Ascending aorta (tissue), 2 donors: ENCODE results near the gene TOX4. TPM values are rescaled to one million over a fixed set of nuclear protein-coding genes. Genes with fewer than 3 reads are reported as not detected.
"Not testable (repeated sequence)": the region's sequence is repeated elsewhere in the genome, so short reads cannot be mapped to it uniquely, and the experiment has no call there.

Experiments
- DNase-seq, 2 donors: peaks; one replicate each; pipeline ENCODE4 v3.0.0-alpha.2; 2019; ENCODE audit warnings: low spot score in 2 of 2
- H3K27ac ChIP-seq, 2 donors: fragments of 200-600 bp; sonication (generic); one replicate each; pipeline ENCODE4 v1.5.1; 2016 to 2017; ENCODE audit warnings: mild to moderate bottlenecking in 1 of 2
- H3K27me3 ChIP-seq: fragments of 200-600 bp; sonication (generic); one replicate; pipeline ENCODE4 v1.5.1; 2017
- H3K36me3 ChIP-seq, 2 donors: fragments of 200-600 bp; sonication (generic); one replicate each; pipeline ENCODE4 v1.5.1; 2016
- H3K4me1 ChIP-seq, 2 donors: fragments of 200-600 bp; sonication (generic); one replicate each; pipeline ENCODE4 v1.5.1; 2016 to 2017; ENCODE audit warnings: mild to moderate bottlenecking in 1 of 2
- H3K4me3 ChIP-seq, 2 donors: fragments of 200-600 bp; sonication (generic); one replicate each; pipeline ENCODE4 v1.5.1; 2016 to 2017; ENCODE audit warnings: mild to moderate bottlenecking in 1 of 2
- H3K9me3 ChIP-seq, 2 donors: fragments of 200-600 bp; sonication (generic); one replicate each; pipeline ENCODE4 v1.5.1; 2016
- CTCF ChIP-seq, 3 experiments: fragments of 200-600 bp in 2 of 3; fragments of 450-650 bp in 1 of 3; sonication (generic) in 2 of 3; IDR thresholded peaks; one replicate each; pipeline ENCODE4 v1.5.1; 2016 to 2019; ENCODE audit warnings: antibody characterized with exemption in 3 of 3, mild to moderate bottlenecking in 1 of 3, moderate library complexity in 1 of 3
- intact Hi-C: fragments of 100-400 bp; cut with DNase I; formaldehyde crosslinking; loops from one replicate; pipeline ENCODE4 v1.15.1; 2023
- total RNA-seq: library from RNA; depleted of rRNA; stranded (reverse); fragments of >200 nt; gene quantifications from one replicate; pipeline ENCODE4 v1.1.0, GENCODE V29; 2016

TOX4 gene
- total RNA-seq, 1 donor from 2014 or later = 76.7 TPM

DNA sequence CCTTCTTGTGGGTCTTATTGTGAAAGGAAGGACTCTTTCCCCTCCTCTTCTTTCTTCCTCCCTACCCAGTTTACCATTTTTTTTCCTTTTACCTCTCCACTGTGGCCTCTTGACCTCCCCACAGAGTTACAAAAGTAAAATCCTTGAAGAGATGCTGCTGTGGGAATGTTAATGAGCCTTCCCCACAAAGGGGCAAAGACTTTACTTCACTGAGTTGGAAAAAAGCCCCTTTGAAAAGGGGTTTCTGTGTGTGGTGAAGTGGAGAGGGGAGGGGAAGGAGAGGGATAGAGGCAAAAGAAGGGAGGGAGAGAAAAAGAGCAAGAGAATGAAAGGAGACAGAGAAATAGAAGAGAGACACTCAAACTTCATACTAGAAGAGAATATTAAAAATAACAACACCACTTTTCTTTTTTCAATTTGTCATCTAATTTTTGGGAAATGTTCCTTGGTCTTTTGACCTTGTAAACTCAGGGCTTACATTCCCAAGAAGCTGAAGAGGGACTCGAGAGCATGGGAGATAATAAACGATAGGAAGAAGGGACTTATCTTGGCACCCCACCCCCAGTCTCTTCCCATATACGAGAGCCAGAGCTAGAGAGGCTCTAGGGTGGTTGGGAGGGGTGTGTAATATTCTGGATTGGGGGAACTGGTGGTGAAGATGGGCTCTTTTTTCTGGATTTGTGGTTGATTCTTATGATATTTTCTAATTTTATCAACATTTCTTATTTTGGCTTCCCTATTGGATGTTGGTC lies 62.4 kb downstream of the TOX4 start:
- H3K27ac ChIP-seq = no peak overlapping the region

DNA sequence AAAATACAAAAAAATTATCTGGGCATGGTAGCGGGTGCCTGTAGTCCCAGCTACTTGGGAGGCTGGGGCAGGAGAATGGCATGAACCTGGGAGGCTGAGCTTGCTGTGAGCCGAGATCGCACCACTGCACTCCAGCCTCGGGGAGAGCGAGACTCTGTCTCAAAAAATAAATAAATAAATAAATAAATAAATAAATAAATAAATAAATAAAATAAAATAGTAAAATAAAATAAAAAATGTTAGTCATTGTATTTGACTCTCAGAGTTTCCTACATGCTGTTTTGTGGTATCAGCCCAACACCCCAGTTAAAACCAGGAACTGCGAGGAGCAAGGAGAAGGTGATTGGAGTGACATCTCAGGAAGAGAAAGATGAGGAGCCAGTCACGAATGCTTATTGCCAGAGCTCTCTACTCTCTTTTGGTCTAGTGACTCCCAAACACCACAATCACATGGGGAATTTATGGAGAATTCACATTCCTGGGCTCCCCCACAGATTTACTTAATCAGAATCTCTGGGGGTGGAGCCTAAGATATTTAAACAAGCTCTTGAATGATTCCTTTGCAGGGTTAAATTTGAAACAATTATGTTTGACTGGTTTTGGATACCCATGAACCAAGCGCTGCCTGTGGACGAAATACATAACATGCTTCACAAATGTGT lies 64.5 kb downstream of the TOX4 start:
- intact Hi-C loops = no loop called here
- Histone ChIP-seq H3K27me3 (no peaks in the 10 kb centered on the region), H3K9me3 (no peaks in the 10 kb centered on the region), H3K4me1 (peaks cover 0 to 2% of the 10 kb centered on the region in 2 donors), H3K27ac (no peak overlapping the region), H3K36me3 (no peaks in the 10 kb centered on the region), H3K4me3 (no peak overlapping the region)
- no peak for DNase-seq
- TF ChIP-seq CTCF (IDR thresholded peaks at IDR 0.05) = no peak

More for the DNA sequence above, 62.4 kb downstream of the TOX4 start:
- no peak for TF ChIP-seq CTCF (IDR thresholded peaks at IDR 0.05)
- H3K4me3 ChIP-seq = no peak overlapping the region
- peaks cover 2% of the 10 kb centered on the region for H3K27me3 ChIP-seq
- intact Hi-C loops = no loop called here
- H3K4me1 ChIP-seq = peaks cover 0 to 4% of the 10 kb centered on the region in 2 donors
- no peaks in the 10 kb centered on the region for H3K36me3 ChIP-seq
- DNase-seq = no peak
- no peaks in the 10 kb centered on the region for H3K9me3 ChIP-seq

DNA sequence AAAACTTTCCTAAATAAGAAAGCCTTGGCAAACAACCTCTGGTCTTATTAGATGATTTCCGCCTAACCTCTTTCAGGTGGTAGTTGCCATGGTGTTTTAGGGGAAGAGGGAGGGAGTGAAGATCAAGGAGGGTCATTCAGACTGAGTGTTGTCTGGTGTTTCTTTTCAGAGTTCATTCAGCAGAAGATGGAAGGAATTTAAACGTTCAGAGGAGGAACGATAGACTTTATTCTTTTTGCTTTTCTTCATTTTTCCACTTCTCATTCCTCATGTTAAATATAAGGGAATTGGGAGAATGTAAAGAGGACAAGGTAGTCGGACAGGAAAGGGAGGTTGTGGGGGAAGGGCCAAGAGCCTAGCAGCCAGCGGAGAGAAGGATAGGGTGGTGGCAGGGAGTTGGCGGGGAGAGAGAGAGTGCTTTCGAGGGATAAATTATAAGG lies 66.5 kb downstream of the TOX4 start:
- no peak overlapping the region for H3K27ac ChIP-seq
- no peak for TF ChIP-seq CTCF (IDR thresholded peaks at IDR 0.05)
- no peaks in the 10 kb centered on the region for H3K9me3 ChIP-seq
- no peaks in the 10 kb centered on the region for H3K4me1 ChIP-seq
- no peak overlapping the region for H3K4me3 ChIP-seq
- DNase-seq = no peak
- no peaks in the 10 kb centered on the region for H3K27me3 ChIP-seq
- intact Hi-C loops = no loop called here
- no peaks in the 10 kb centered on the region for H3K36me3 ChIP-seq

- Histone ChIP-seq H3K4me1 (no peaks in the 10 kb centered on the region), H3K4me3 (no peak overlapping the region), H3K9me3 (no peaks in the 10 kb centered on the region), H3K36me3 (no peaks in the 10 kb centered on the region), H3K27ac (no peak overlapping the region), H3K27me3 (no peaks in the 10 kb centered on the region)
- no peak for DNase-seq
- intact Hi-C loops = no loop called here
- TF ChIP-seq CTCF (IDR thresholded peaks at IDR 0.05) = no peak
Observed at GRCh38 chr14:21543963-21544362, 67.0 kb downstream of the TOX4 start.

GRCh38 chr14:21544588-21544987 lies 67.6 kb downstream of the TOX4 start:
- H3K4me3 ChIP-seq, H3K27me3 ChIP-seq, intact Hi-C loops, H3K27ac ChIP-seq, H3K36me3 ChIP-seq, H3K4me1 ChIP-seq, H3K9me3 ChIP-seq, DNase-seq: not testable (repeated sequence)

Other genes with a start within 250 kb of the TOX4 start
- gene HNRNPC, start 207.8 kb upstream of the TOX4 start, total RNA-seq = 303 TPM
- gene RPGRIP1, start 197.1 kb upstream of the TOX4 start, total RNA-seq = not detected
- gene SUPT16H, start 93.2 kb upstream of the TOX4 start, total RNA-seq = 13.5 TPM
- 96.0 TPM for gene CHD8, start 21.1 kb upstream of the TOX4 start, total RNA-seq
- 19.2 TPM for gene RAB2B, start 236 bp upstream of the TOX4 start, total RNA-seq
- gene METTL3, start 34.1 kb downstream of the TOX4 start, total RNA-seq = 45.0 TPM
- 18.0 TPM for gene SALL2, start 49.2 kb downstream of the TOX4 start, total RNA-seq
- not detected for gene OR10G3, start 102.9 kb downstream of the TOX4 start, total RNA-seq
- gene OR10G2, start 157.7 kb downstream of the TOX4 start, total RNA-seq = not detected
- not detected for gene OR4E2, start 176.6 kb downstream of the TOX4 start, total RNA-seq
- gene OR4E1, start 196.6 kb downstream of the TOX4 start, total RNA-seq = not detected